Astrocyte (in vitro differentiated cells and primary cell): ENCODE measurements around the gene LRCH4.

Source experiments
- CTCF ChIP-seq: IDR thresholded peaks from 2 replicates; pipeline ENCODE4 v1.5.1; 2011; ENCODE audit warnings: low read depth, mild to moderate bottlenecking, inconsistent platforms, low read length, moderate library complexity; ENCODE audit not compliant: insufficient read depth
- EZH2 ChIP-seq: IDR thresholded peaks from 2 replicates; pipeline ENCODE4 v1.6.1; 2012; ENCODE audit warnings: mild to moderate bottlenecking, low read length, inconsistent platforms; ENCODE audit not compliant: insufficient read depth

DNA sequence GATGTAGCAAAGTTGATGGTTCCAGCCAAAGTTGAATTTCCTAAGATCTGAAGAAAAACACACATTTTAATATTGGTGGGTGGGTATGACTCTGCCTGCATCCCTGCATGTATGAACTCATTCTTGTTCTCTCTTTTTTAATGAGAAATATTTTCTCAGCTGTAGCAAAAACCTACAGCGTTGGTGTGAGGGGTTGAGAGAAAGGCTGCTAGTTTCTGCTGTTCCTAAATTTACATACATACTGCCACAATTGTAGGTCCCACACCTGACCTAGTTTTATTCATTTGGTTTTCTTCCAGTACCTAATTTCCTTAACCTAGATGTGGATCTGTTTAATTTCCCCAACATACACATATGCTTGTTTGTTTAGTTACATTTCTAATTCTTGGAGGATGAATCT, 42.3 kb downstream of the LRCH4 start:
- TF ChIP-seq CTCF (no peak), EZH2 (no peak)
